GM12801 (cell line): Measurements from ENCODE around the gene ME3.

Experiments used
- CTCF ChIP-seq: IDR thresholded peaks from one replicate; pipeline ENCODE4 v1.5.1; 2011; ENCODE audit warnings: control low read depth; ENCODE audit not compliant: insufficient read length; ENCODE audit errors: extremely low read depth

Gene ME3

GRCh38 chr11:86559311-86559945, 113.0 kb downstream of the ME3 start:
- TF ChIP-seq CTCF: no peak

- no peak for TF ChIP-seq CTCF
These were observed 113.6 kb downstream of the ME3 start for GRCh38 chr11:86558841-86559240.

- no peak for TF ChIP-seq CTCF
These were observed 114.2 kb downstream of the ME3 start for GRCh38 chr11:86558207-86558606.

GRCh38 chr11:86555866-86556265, 116.5 kb downstream of the ME3 start:
- TF ChIP-seq CTCF: no peak

- no peak for TF ChIP-seq CTCF
These were observed 117.0 kb downstream of the ME3 start for GRCh38 chr11:86555401-86555800.

- no peak for TF ChIP-seq CTCF
These were observed 119.2 kb downstream of the ME3 start for GRCh38 chr11:86553265-86553664.

GRCh38 chr11:86551288-86552092, 120.9 kb downstream of the ME3 start:
- TF ChIP-seq CTCF: no peak
